Osteoblast (primary cell): ENCODE data around the gene ANKK1. TPM values are rescaled to one million over a fixed set of nuclear protein-coding genes. Genes with fewer than 3 reads are reported as not detected.

Experiments used
- DNase-seq: peaks from one replicate; pipeline ENCODE4 v3.0.0; 2011; ENCODE audit warnings: low spot score, mixed read lengths; ENCODE audit not compliant: insufficient read length; ENCODE audit errors: missing footprints
- H2AFZ ChIP-seq: 2 replicates; pipeline ENCODE4 v1.6.0; 2011; ENCODE audit warnings: mild to moderate bottlenecking, low read length
- H3K27ac ChIP-seq: 2 replicates; pipeline ENCODE4 v1.5.1; 2011; ENCODE audit warnings: mild to moderate bottlenecking, low read depth, low read length, moderate library complexity
- H3K27me3 ChIP-seq: 2 replicates; pipeline ENCODE4 v1.6.0; 2012; ENCODE audit warnings: mild to moderate bottlenecking, control low read depth, inconsistent platforms, low read length, moderate library complexity; ENCODE audit not compliant: insufficient read depth
- H3K36me3 ChIP-seq: 2 replicates; pipeline ENCODE4 v1.5.1; 2011; ENCODE audit warnings: mild to moderate bottlenecking, low read length, control low read depth, moderate library complexity; ENCODE audit not compliant: insufficient read depth
- H3K4me1 ChIP-seq: 2 replicates; pipeline ENCODE4 v1.5.1; 2011; ENCODE audit warnings: mild to moderate bottlenecking, low read length, control low read depth, moderate library complexity; ENCODE audit not compliant: insufficient read depth
- H3K4me2 ChIP-seq: 2 replicates; pipeline ENCODE4 v1.6.0; 2011; ENCODE audit warnings: mild to moderate bottlenecking, low read length; ENCODE audit not compliant: insufficient read depth
- H3K4me3 ChIP-seq: fragments of 200-600 bp; sonication (generic); 3 replicates; pipeline ENCODE4 v1.5.1; 2012; ENCODE audit warnings: mild to moderate bottlenecking, low read length, inconsistent platforms; ENCODE audit not compliant: insufficient read depth
- H3K79me2 ChIP-seq: 2 replicates; pipeline ENCODE4 v1.6.0; 2012; ENCODE audit warnings: mild to moderate bottlenecking, low read length, control low read depth, inconsistent platforms; ENCODE audit not compliant: insufficient read depth
- H3K9me3 ChIP-seq: 2 replicates; pipeline ENCODE4 v1.5.1; 2011; ENCODE audit warnings: low read depth, low read length, control low read depth
- H4K20me1 ChIP-seq: 2 replicates; pipeline ENCODE4 v1.6.0; 2012; ENCODE audit warnings: mild to moderate bottlenecking, low read length, control low read depth; ENCODE audit not compliant: insufficient read depth
- total RNA-seq: library from RNA; depleted of rRNA; stranded (reverse); fragments of >200 nt; gene quantifications from 2 replicates; pipeline ENCODE4 v1.2.3, GENCODE V29; 2012
- TF ChIP-seq, protein P1 (sequence below): IDR thresholded peaks from 2 replicates; pipeline ENCODE4 v1.5.1; 2011; ENCODE audit warnings: mild to moderate bottlenecking, low read depth, low read length, moderate library complexity; ENCODE audit errors: extremely low read depth

ANKK1 gene
- total RNA-seq, 1 donor: not detected

DNA sequence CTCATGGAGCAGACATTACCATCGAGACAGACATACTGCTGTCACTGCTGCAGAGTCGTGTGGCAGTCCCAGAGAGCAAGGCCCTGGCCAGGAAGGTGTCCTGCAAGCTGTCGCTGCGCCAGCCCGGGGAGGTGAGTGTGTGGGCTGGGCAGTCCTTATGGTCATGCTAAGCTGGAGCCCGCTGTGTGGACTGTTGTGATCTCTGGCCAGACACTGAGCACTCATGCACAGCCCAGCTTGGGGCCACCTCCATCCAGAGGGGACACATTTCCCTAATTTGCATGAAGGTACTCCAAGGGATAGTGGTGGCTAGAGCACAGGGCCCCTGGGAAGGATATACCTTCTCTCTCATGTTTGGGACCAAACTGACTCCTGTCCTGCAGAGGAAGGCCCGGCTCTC is 9.6 kb downstream of the ANKK1 start:
- no peak overlapping the region for H3K4me3 ChIP-seq
- H3K27ac ChIP-seq: no peak overlapping the region
- TF ChIP-seq, protein P1, sequence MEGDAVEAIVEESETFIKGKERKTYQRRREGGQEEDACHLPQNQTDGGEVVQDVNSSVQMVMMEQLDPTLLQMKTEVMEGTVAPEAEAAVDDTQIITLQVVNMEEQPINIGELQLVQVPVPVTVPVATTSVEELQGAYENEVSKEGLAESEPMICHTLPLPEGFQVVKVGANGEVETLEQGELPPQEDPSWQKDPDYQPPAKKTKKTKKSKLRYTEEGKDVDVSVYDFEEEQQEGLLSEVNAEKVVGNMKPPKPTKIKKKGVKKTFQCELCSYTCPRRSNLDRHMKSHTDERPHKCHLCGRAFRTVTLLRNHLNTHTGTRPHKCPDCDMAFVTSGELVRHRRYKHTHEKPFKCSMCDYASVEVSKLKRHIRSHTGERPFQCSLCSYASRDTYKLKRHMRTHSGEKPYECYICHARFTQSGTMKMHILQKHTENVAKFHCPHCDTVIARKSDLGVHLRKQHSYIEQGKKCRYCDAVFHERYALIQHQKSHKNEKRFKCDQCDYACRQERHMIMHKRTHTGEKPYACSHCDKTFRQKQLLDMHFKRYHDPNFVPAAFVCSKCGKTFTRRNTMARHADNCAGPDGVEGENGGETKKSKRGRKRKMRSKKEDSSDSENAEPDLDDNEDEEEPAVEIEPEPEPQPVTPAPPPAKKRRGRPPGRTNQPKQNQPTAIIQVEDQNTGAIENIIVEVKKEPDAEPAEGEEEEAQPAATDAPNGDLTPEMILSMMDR: no peak
- DNase-seq: peak; percentile 47
- H3K79me2 ChIP-seq: no peaks in the 10 kb centered on the region
- H3K36me3 ChIP-seq: no peaks in the 10 kb centered on the region
- H3K4me2 ChIP-seq: no peak overlapping the region
- no peaks in the 10 kb centered on the region for H3K4me1 ChIP-seq
- H2AFZ ChIP-seq: no peak overlapping the region
- no peaks in the 10 kb centered on the region for H3K9me3 ChIP-seq
- peaks cover 3% of the 10 kb centered on the region for H3K27me3 ChIP-seq
- H4K20me1 ChIP-seq: no peaks in the 10 kb centered on the region

DNA sequence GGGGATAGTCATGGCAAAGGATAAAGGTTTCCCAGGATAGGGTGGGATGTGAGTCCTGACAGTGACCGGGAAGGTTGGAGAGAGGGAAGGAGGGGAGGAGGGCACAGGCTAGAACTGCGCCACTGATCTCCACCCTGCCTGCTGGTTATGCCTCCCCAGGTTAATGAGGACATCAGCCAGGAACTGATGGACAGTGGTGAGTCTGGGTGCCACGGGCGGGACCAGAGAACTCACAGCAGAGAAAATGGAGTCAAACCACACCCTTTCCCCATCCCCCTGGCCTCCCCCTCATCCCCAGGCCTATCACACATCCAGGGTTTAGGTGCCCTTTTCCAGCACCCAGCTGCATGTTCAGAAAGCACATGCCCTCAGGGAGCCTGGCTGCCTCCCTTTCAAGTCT is 10.2 kb downstream of the ANKK1 start:
- Histone ChIP-seq H2AFZ (no peak overlapping the region), H3K9me3 (no peaks in the 10 kb centered on the region), H3K4me2 (no peak overlapping the region), H3K27me3 (peaks cover 4% of the 10 kb centered on the region), H3K4me3 (no peak overlapping the region), H3K36me3 (no peaks in the 10 kb centered on the region), H3K27ac (no peak overlapping the region), H4K20me1 (no peaks in the 10 kb centered on the region), H3K4me1 (no peaks in the 10 kb centered on the region), H3K79me2 (no peaks in the 10 kb centered on the region)
- TF ChIP-seq, protein P1: no peak
- no peak for DNase-seq

DNA sequence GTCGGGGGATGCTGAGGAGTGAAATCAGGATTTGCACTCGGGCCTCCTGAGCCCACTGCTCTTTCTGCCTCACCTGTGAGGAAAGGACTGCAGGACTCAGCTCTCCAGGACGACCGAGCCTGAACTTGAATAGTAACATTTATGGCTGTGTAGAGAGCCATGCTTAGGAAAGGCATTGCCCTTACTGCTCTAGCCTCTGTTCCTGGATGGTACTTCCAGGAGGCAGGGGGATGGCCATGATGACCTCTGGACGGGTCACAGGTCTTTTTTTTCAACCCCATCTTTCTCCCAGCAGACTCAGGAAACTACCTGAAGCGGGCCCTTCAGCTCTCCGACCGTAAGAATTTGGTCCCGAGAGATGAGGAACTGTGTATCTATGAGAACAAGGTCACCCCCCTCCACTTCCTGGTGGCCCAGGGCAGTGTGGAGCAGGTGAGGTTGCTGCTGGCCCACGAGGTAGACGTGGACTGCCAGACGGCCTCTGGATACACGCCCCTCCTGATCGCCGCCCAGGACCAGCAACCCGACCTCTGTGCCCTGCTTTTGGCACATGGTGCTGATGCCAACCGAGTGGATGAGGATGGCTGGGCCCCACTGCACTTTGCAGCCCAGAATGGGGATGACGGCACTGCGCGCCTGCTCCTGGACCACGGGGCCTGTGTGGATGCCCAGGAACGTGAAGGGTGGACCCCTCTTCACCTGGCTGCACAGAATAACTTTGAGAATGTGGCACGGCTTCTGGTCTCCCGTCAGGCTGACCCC is 11.3 kb downstream of the ANKK1 start:
- no peak overlapping the region for H3K27ac ChIP-seq
- no peaks in the 10 kb centered on the region for H4K20me1 ChIP-seq
- H3K4me1 ChIP-seq: no peaks in the 10 kb centered on the region
- no peak overlapping the region for H2AFZ ChIP-seq
- no peaks in the 10 kb centered on the region for H3K36me3 ChIP-seq
- peaks cover 8% of the 10 kb centered on the region for H3K27me3 ChIP-seq
- H3K9me3 ChIP-seq: no peaks in the 10 kb centered on the region
- no peak overlapping the region for H3K4me2 ChIP-seq
- H3K79me2 ChIP-seq: no peaks in the 10 kb centered on the region
- DNase-seq: peak; percentile 63
- TF ChIP-seq, protein P1: no peak
- no peak overlapping the region for H3K4me3 ChIP-seq

DNA sequence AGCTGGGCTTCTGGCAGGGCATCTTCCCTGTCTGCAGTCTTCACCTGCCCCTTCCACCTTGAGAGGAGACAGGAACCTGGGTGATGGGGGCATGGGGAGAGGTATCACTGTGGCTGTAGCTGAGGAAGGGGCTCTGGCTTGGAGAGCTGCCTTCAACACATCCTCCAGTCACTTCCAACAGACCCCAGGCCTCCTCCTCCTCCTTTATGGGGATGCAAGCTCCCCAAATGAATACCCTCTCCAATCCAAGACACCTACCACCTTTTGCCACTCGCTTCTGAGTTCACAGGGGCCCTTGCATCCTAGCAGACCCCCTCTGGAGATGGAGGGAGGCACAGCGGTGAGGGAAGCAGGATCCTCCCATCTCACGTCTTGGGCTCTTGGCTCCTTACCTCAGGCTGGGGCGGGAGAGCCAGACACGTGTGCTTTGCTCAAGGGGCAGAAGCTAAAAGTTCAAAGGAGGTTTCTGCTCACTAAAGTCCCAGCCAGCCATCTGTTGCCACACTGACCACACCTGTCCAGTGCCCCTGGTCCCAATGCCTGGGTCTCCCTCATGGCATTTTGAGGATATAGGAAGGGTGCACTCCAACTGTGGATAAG is 13.2 kb downstream of the ANKK1 start:
- DNase-seq: peak; percentile 57
- no peaks in the 10 kb centered on the region for H3K9me3 ChIP-seq
- no peak overlapping the region for H3K27ac ChIP-seq
- no peaks in the 10 kb centered on the region for H4K20me1 ChIP-seq
- TF ChIP-seq, protein P1: no peak
- H3K27me3 ChIP-seq: peaks cover 21% of the 10 kb centered on the region
- H3K4me1 ChIP-seq: no peaks in the 10 kb centered on the region
- H2AFZ ChIP-seq: no peak overlapping the region
- no peak overlapping the region for H3K4me3 ChIP-seq
- no peak overlapping the region for H3K4me2 ChIP-seq
- H3K36me3 ChIP-seq: no peaks in the 10 kb centered on the region
- H3K79me2 ChIP-seq: no peaks in the 10 kb centered on the region
